K562 (cell line): ENCODE results near the gene KIF26B. TPM values are rescaled to one million over a fixed set of nuclear protein-coding genes. Genes with fewer than 3 reads are reported as not detected.

Experiments
- ATAC-seq: fragments of 200-7000 bp; cut with Tn5 transposase; 3 replicates; pipeline ENCODE4 v1.9.1; 2020; ENCODE audit warnings: moderate library complexity
- BruUV-seq: library from RNA; stranded (reverse); fragments of 400-500 nt; replicated peaks from 2 replicates; lab custom pipeline; 2021; lab: Mats Ljungman, UMichigan
- CTCF ChIA-PET: fragments of 300-600 bp; formaldehyde crosslinking; extraction: SDS; loops from one replicate; lab custom pipeline; 2021; ENCODE audit warnings: low intra/inter-chr PET ratio; lab: Yijun Ruan, JAX
- POLR2A ChIA-PET: fragments of 300-600, 350-650 bp; sonication (Branson Sonifier 250); formaldehyde crosslinking; extraction: SDS; loops from one replicate; lab custom pipeline; 2021; ENCODE audit warnings: antibody characterized with exemption, inconsistent platforms; lab: Yijun Ruan, JAX
- DNase-seq, 4 experiments: peaks; one replicate each; pipeline versions ENCODE4 v3.0.0 to v3.0.0-alpha.2; 2011 to 2018; ENCODE audit warnings: low spot score in 3 of 4, mixed read lengths in 3 of 4; ENCODE audit errors: extremely low read depth in 1 of 4
- FAIRE-seq: peaks from 2 replicates; lab custom pipeline; 2011; peaks lifted over from hg19 to GRCh38; lab: Jason Lieb, UNC
- H2AFZ ChIP-seq: 2 replicates; pipeline ENCODE4 v1.6.0; 2011; ENCODE audit warnings: low read depth, low read length, control low read depth, inconsistent platforms
- H3K27ac ChIP-seq: fragments of 200-600 bp; 3 replicates; pipeline ENCODE4 v1.8.0; 2011; ENCODE audit warnings: low read depth, mild to moderate bottlenecking, control low read depth, inconsistent platforms, low read length, moderate library complexity, mixed read lengths; ENCODE audit errors: extremely low read depth
- H3K27me3 ChIP-seq, 2 experiments: fragments of 300-600 bp in 1 of 2; 2 replicates in 1 of 2; 3 replicates in 1 of 2; pipeline versions ENCODE4 v1.6.0 to v1.8.0; 2011; ENCODE audit warnings: inconsistent platforms in 2 of 2, low read length in 2 of 2, mild to moderate bottlenecking in 1 of 2, mixed read lengths in 1 of 2, moderate library complexity in 1 of 2; ENCODE audit not compliant: control insufficient read depth in 2 of 2, insufficient read depth in 2 of 2
- H3K36me3 ChIP-seq: fragments of 300-600 bp; 3 replicates; pipeline ENCODE4 v1.8.0; 2011; ENCODE audit warnings: mild to moderate bottlenecking, low read length, inconsistent platforms; ENCODE audit not compliant: control insufficient read depth, insufficient read depth
- H3K4me1 ChIP-seq, 2 experiments: fragments of 200-600 bp in 1 of 2; replicated peaks in 1 of 2; 2 replicates in 1 of 2; 3 replicates in 1 of 2; pipeline versions ENCODE4 v1.5.1 to v1.8.0; 2011; ENCODE audit warnings: inconsistent platforms in 2 of 2, low read length in 2 of 2, mild to moderate bottlenecking in 1 of 2, mixed read lengths in 1 of 2, moderate library complexity in 1 of 2; ENCODE audit not compliant: control insufficient read depth in 2 of 2, insufficient read depth in 2 of 2
- H3K4me2 ChIP-seq: 2 replicates; pipeline ENCODE4 v1.6.1; 2011; ENCODE audit warnings: low read length, control low read depth, inconsistent platforms, mixed read lengths; ENCODE audit not compliant: insufficient read depth
- H3K4me3 ChIP-seq: fragments of 200-600 bp; sonication (generic), shearing (Covaris generic); 2 replicates; pipeline ENCODE4 v1.5.1; 2016; ENCODE audit warnings: control low read depth, inconsistent platforms
- H3K79me2 ChIP-seq: fragments of 200-600 bp; 3 replicates; pipeline ENCODE4 v1.8.0; 2011; ENCODE audit warnings: low read length, inconsistent platforms; ENCODE audit not compliant: control insufficient read depth, insufficient read depth
- H3K9ac ChIP-seq, 2 experiments: 2 replicates each; pipeline versions ENCODE4 v1.6.0 to v1.6.1; 2011; ENCODE audit warnings: low read depth in 2 of 2, low read length in 2 of 2, control low read depth in 1 of 2, inconsistent platforms in 1 of 2, mild to moderate bottlenecking in 1 of 2, mixed read lengths in 1 of 2; ENCODE audit not compliant: insufficient read depth in 1 of 2
- H3K9me1 ChIP-seq: one replicate; pipeline ENCODE4 v1.6.0; 2011; ENCODE audit warnings: inconsistent platforms, mild to moderate bottlenecking, low read length, moderate library complexity; ENCODE audit not compliant: control insufficient read depth, insufficient read depth
- H3K9me3 ChIP-seq: replicated peaks from 2 replicates; pipeline ENCODE4 v1.5.1; 2011; ENCODE audit warnings: low read depth, low read length, inconsistent platforms; ENCODE audit not compliant: control insufficient read depth, insufficient read depth
- H4K20me1 ChIP-seq: replicated peaks from 2 replicates; pipeline ENCODE4 v1.6.1; 2011; ENCODE audit warnings: low read length, inconsistent platforms, mixed read lengths; ENCODE audit not compliant: control insufficient read depth, insufficient read depth
- ATF3 ChIP-seq, 2 experiments: fragments of 450-650 bp in 1 of 2; sonication (generic) in 1 of 2; formaldehyde crosslinking in 1 of 2; IDR thresholded peaks in 1 of 2; conservative IDR thresholded peaks in 1 of 2; 2 replicates each; pipeline versions ENCODE4 v1.6.1 to v1.8.1; 2016 to 2023; ENCODE audit warnings: mild to moderate bottlenecking in 2 of 2, moderate library complexity in 2 of 2, inconsistent platforms in 1 of 2, missing genetic modification reagents in 1 of 2
- BCLAF1 ChIP-seq, 2 experiments: fragments of 450-650 bp in 1 of 2; IDR thresholded peaks; 2 replicates each; pipeline ENCODE4 v1.6.1; 2011 to 2017; ENCODE audit warnings: low read depth in 2 of 2, antibody characterized with exemption in 1 of 2, borderline replicate concordance in 1 of 2, low read length in 1 of 2, mild to moderate bottlenecking in 1 of 2, mixed read lengths in 1 of 2; ENCODE audit not compliant: control insufficient read depth in 1 of 2
- CBX1 ChIP-seq: sonication (generic); IDR thresholded peaks from 2 replicates; pipeline ENCODE4 v1.6.1; 2016; ENCODE audit warnings: antibody characterized with exemption, low read depth, mild to moderate bottlenecking
- CREB1 ChIP-seq, 2 experiments: sonication (generic) in 1 of 2; formaldehyde crosslinking in 1 of 2; IDR thresholded peaks; 2 replicates each; pipeline versions ENCODE4 v1.6.1 to v1.8.0; 2012 to 2022; ENCODE audit warnings: inconsistent platforms in 1 of 2, mild to moderate bottlenecking in 1 of 2, missing genetic modification reagents in 1 of 2, moderate library complexity in 1 of 2
- GTF2B ChIP-seq: IDR thresholded peaks from 2 replicates; pipeline ENCODE4 v1.6.1; 2011; ENCODE audit not compliant: insufficient read length; ENCODE audit errors: extremely low read depth
- GTF2F1 ChIP-seq: IDR thresholded peaks from 2 replicates; pipeline ENCODE4 v1.6.1; 2011; ENCODE audit warnings: low read depth, low read length, improper control_type of control experiment
- PML ChIP-seq: IDR thresholded peaks from 2 replicates; pipeline ENCODE4 v1.6.1; 2012; ENCODE audit warnings: low read length, inconsistent platforms
- POLR2AphosphoS5 ChIP-seq: IDR thresholded peaks from 2 replicates; pipeline ENCODE4 v1.6.1; 2011; ENCODE audit warnings: mild to moderate bottlenecking, low read depth, low read length, moderate library complexity; ENCODE audit not compliant: control insufficient read depth, insufficient read depth
- POLR2H ChIP-seq: IDR thresholded peaks from 2 replicates; pipeline ENCODE4 v1.6.1; 2016; ENCODE audit warnings: missing genetic modification characterization, low read depth, mild to moderate bottlenecking, control low read depth, missing compliant biosample characterization, moderate library complexity
- RNF2 ChIP-seq: sonication (generic); IDR thresholded peaks from 2 replicates; pipeline ENCODE4 v1.6.1; 2016
- SUPT5H ChIP-seq: fragments of 450-650 bp; IDR thresholded peaks from 2 replicates; pipeline ENCODE4 v1.6.1; 2016
- TAF7 ChIP-seq: fragments of 450-650 bp; IDR thresholded peaks from 2 replicates; pipeline ENCODE4 v1.6.1; 2016; ENCODE audit warnings: missing genetic modification characterization, missing compliant biosample characterization
- YY1 ChIP-seq, 3 experiments: IDR thresholded peaks; 2 replicates each; pipeline ENCODE4 v1.6.1; 2011; ENCODE audit warnings: low read length in 2 of 3, mild to moderate bottlenecking in 2 of 3, moderate library complexity in 2 of 3, borderline replicate concordance in 1 of 3, control low read depth in 1 of 3, low read depth in 1 of 3; ENCODE audit not compliant: insufficient read depth in 3 of 3, insufficient replicate concordance in 2 of 3, control insufficient read depth in 1 of 3, insufficient read length in 1 of 3; ENCODE audit errors: extremely low read depth in 1 of 3
- ZNF655 ChIP-seq: fragments of 250-450 bp; sonication (Bioruptor Pico); IDR thresholded peaks from 2 replicates; pipeline ENCODE4 v1.5.0; 2021
- WGBS: fragments of 100-300 bp; shearing (Covaris generic); methylation state at CpG from one replicate; pipeline ENCODE4 v1.1.6; 2016; ENCODE audit warnings: low coverage, mixed read lengths; ENCODE audit not compliant: insufficient coverage; ENCODE audit errors: missing lambda C conversion rate; 5-methylcytosine and 5-hydroxymethylcytosine counted together
- in situ Hi-C: fragments of 300-500 bp; cut with MboI; formaldehyde crosslinking; loops from 4 replicates; pipeline ENCODE4 v1.15.0; 2018; ENCODE audit warnings: inconsistent platforms, mixed read lengths
- intact Hi-C: fragments of 100-400 bp; cut with micrococcal nuclease; formaldehyde crosslinking; loops from 2 replicates; pipeline ENCODE4 v1.14.2; 2022
- polyA plus RNA-seq, 8 experiments: library from polyadenylated mRNA; depleted of rRNA in 4 of 8; stranded (reverse) in 5 of 8; unstranded in 3 of 8; fragments of >200 nt; fragmentation: Nextera tagmentation in 2 of 8; fragmentation: Illumina TruSeq in 1 of 8; extraction: Ambion mirVana in 2 of 8; extraction: Trizol in 1 of 8; gene quantifications; 2 replicates each; pipeline versions ENCODE4 v1.2.1 to v1.2.3, GENCODE V29; 2011 to 2014; ENCODE audit warnings: inconsistent platforms in 1 of 8, missing spikeins in 1 of 8
- total RNA-seq, 7 experiments: library from RNA; depleted of rRNA in 6 of 7; stranded (reverse); fragments of >200 nt in 6 of 7; fragmentation: Illumina TruSeq in 2 of 7; extraction: Trizol in 2 of 7; gene quantifications; 2 replicates each; pipeline versions ENCODE4 v1.2.1 to v1.2.3, GENCODE V29; 2011 to 2021; ENCODE audit warnings: low replicate concordance in 1 of 7

Gene KIF26B
- total and polyA plus RNA-seq, 9 of the 15 experiments (the other 6 are each of a cell fraction or from before 2014, with no cell fraction given) = 0.02 to 0.08 (median 0.03) TPM; not detected in 6

GRCh38 chr1:245561665-245562234, 407.0 kb downstream of the KIF26B start:
- H3K4me3 ChIP-seq = no peak overlapping the region
- TSS peak; percentile 97 for BruUV-seq
- POLR2A ChIA-PET = no interaction called here
- H3K9ac ChIP-seq = no peak overlapping the region
- no peak overlapping the region for H2AFZ ChIP-seq
- H3K4me2 ChIP-seq = no peak overlapping the region
- peaks cover 3% of the 10 kb centered on the region; the same call in 1 of the 2 replicates for H4K20me1 ChIP-seq
- CTCF ChIA-PET = no interaction called here
- FAIRE-seq (no peak), ATAC-seq (peak; percentile 80), DNase-seq (peak in 1 of 4 experiments; percentile 25)
- intact Hi-C loops = no loop called here
- H3K27ac ChIP-seq = no peak overlapping the region
- H3K9me1 ChIP-seq = no peaks in the 10 kb centered on the region
- H3K27me3 ChIP-seq = peaks cover 65 to 90% of the 10 kb centered on the region in 2 experiments
- H3K36me3 ChIP-seq = no peaks in the 10 kb centered on the region
- in situ Hi-C loops = no loop called here
- 1% methylated on average over 10 of the region's 10 CpGs for WGBS
- H3K9me3 ChIP-seq = no peaks in the 10 kb centered on the region; the same call in 1 of the 2 replicates
- H3K4me1 ChIP-seq = no peaks in the 10 kb centered on the region
- no peaks in the 10 kb centered on the region for H3K79me2 ChIP-seq
- peak; percentile 59 for TF ChIP-seq GTF2B
- no peak for TF ChIP-seq POLR2H
- peak; percentile 54; the same call in 1 of the 2 replicates for TF ChIP-seq CBX1
- TF ChIP-seq PML = peak; percentile 88
- TF ChIP-seq RNF2 = peak; percentile 46; the same call in 1 of the 2 replicates
- peak; percentile 16; the same call in 1 of the 2 replicates for TF ChIP-seq CREB1 (IDR thresholded peaks at IDR 0.05)
- no peak for TF ChIP-seq CREB1 (CRISPR knock-in tag; IDR thresholded peaks at IDR 0.05)
- peak in 1 of 2 experiments; percentile 82; a peak in 1 of 4 replicates for TF ChIP-seq BCLAF1 (IDR thresholded peaks at IDR 0.05; ENCODE audit: borderline replicate concordance in 1 of 2, control insufficient read depth in 1 of 2, low read depth in 2 of 2, low read length in 1 of 2)
- TF ChIP-seq SUPT5H = peak; percentile 36; the same call in 1 of the 2 replicates
- TF ChIP-seq GTF2F1 = peak; percentile 67; the same call in 1 of the 2 replicates
- no peak for TF ChIP-seq ATF3 (IDR thresholded peaks at IDR 0.05)
- no peak for TF ChIP-seq ATF3 (CRISPR knock-in tag; conservative IDR thresholded peaks at IDR 0.05)
- no peak for TF ChIP-seq ZNF655
- TF ChIP-seq TAF7 = no peak
- TF ChIP-seq POLR2AphosphoS5 = peak; percentile 97
- TF ChIP-seq YY1 (IDR thresholded peaks at IDR 0.05; ENCODE audit: borderline replicate concordance in 1 of 3, control insufficient read depth in 1 of 3, extremely low read depth in 1 of 3, insufficient read depth in 3 of 3, insufficient read length in 1 of 3, insufficient replicate concordance in 2 of 3, low read depth in 1 of 3, low read length in 2 of 3) = peak in 1 of 3 experiments; percentile 7
